HepG2 (cell line): ENCODE data around the gene ASXL1. TPM values are rescaled to one million over a fixed set of nuclear protein-coding genes. Genes with fewer than 3 reads are reported as not detected.

Experiments used
- ATAC-seq: fragments of 200-7000 bp; cut with Tn5 transposase; 3 replicates; pipeline ENCODE4 v1.9.1; 2020; ENCODE audit warnings: mild to moderate bottlenecking, moderate library complexity
- BruUV-seq: library from RNA; stranded (reverse); fragments of 400-500 nt; replicated peaks from 2 replicates; lab custom pipeline; 2021; lab: Mats Ljungman, UMichigan
- CTCF ChIA-PET: fragments of 300-600 bp; formaldehyde crosslinking; extraction: SDS; loops from one replicate; lab custom pipeline; 2021; ENCODE audit warnings: low total read pairs, inconsistent platforms, low intra/inter-chr PET ratio; lab: Yijun Ruan, JAX
- POLR2A ChIA-PET: fragments of 350-600 bp; sonication (Branson Sonifier 250); formaldehyde crosslinking; loops from one replicate; lab custom pipeline; 2020; ENCODE audit warnings: antibody characterized with exemption, inconsistent platforms; lab: Yijun Ruan, JAX
- DNase-seq: peaks from one replicate; pipeline ENCODE4 v3.0.0-alpha.2; 2015; ENCODE audit warnings: low spot score
- FAIRE-seq: peaks from 3 replicates; lab custom pipeline; 2011; peaks lifted over from hg19 to GRCh38; lab: Jason Lieb, UNC
- H2AFZ ChIP-seq: one replicate; pipeline ENCODE4 v1.6.1; 2011; ENCODE audit warnings: low read length, inconsistent platforms
- H3K27ac ChIP-seq: fragments of 300-600 bp; 3 replicates; pipeline ENCODE4 v1.8.0; 2011; ENCODE audit warnings: mixed run types, mild to moderate bottlenecking, mixed read lengths, low read length, inconsistent platforms; ENCODE audit not compliant: insufficient read depth; ENCODE audit errors: extremely low read length
- H3K27me3 ChIP-seq, 2 experiments: fragments of 200-600 bp in 1 of 2; 2 replicates in 1 of 2; 3 replicates in 1 of 2; pipeline versions ENCODE4 v1.6.0 to v1.8.0; 2011; ENCODE audit warnings: low read length in 2 of 2, mild to moderate bottlenecking in 2 of 2, moderate library complexity in 2 of 2, inconsistent platforms in 1 of 2; ENCODE audit not compliant: insufficient read depth in 2 of 2, control insufficient read depth in 1 of 2
- H3K36me3 ChIP-seq, 2 experiments: fragments of 200-600 bp in 1 of 2; replicated peaks in 1 of 2; 2 replicates in 1 of 2; 3 replicates in 1 of 2; pipeline versions ENCODE4 v1.5.1 to v1.8.0; 2011; ENCODE audit warnings: low read length in 2 of 2, inconsistent platforms in 1 of 2; ENCODE audit not compliant: insufficient read depth in 2 of 2, control insufficient read depth in 1 of 2
- H3K4me1 ChIP-seq: 2 replicates; pipeline ENCODE4 v1.5.1; 2012; ENCODE audit warnings: low read length, inconsistent platforms; ENCODE audit not compliant: insufficient read depth
- H3K4me2 ChIP-seq: 2 replicates; pipeline ENCODE4 v1.6.0; 2011; ENCODE audit warnings: low read depth, low read length, inconsistent platforms
- H3K4me3 ChIP-seq, 3 experiments: fragments of 200-600 bp in 1 of 3; sonication (generic), shearing (Covaris generic) in 1 of 3; replicated peaks in 1 of 3; 2 replicates each; pipeline ENCODE4 v1.5.1; 2011 to 2016; ENCODE audit warnings: low read length in 3 of 3, inconsistent platforms in 2 of 3, low read depth in 2 of 3, mild to moderate bottlenecking in 2 of 3, control low read depth in 1 of 3, mixed read lengths in 1 of 3; ENCODE audit not compliant: insufficient read depth in 1 of 3
- H3K79me2 ChIP-seq: one replicate; pipeline ENCODE4 v1.6.1; 2011; ENCODE audit warnings: low read length, inconsistent platforms; ENCODE audit not compliant: insufficient read depth
- H3K9ac ChIP-seq: 2 replicates; pipeline ENCODE4 v1.6.0; 2011; ENCODE audit warnings: mild to moderate bottlenecking, low read depth, low read length, inconsistent platforms; ENCODE audit not compliant: insufficient read depth
- H3K9me3 ChIP-seq: 2 replicates; pipeline ENCODE4 v1.5.1; 2012; ENCODE audit warnings: mild to moderate bottlenecking, low read length
- H4K20me1 ChIP-seq: 2 replicates; pipeline ENCODE4 v1.6.0; 2011; ENCODE audit warnings: inconsistent platforms, mild to moderate bottlenecking, low read length, moderate library complexity; ENCODE audit not compliant: insufficient read depth
- CREM ChIP-seq, 2 experiments: sonication (generic) in 1 of 2; formaldehyde crosslinking in 1 of 2; IDR thresholded peaks; 2 replicates each; pipeline versions ENCODE4 v1.4.0 to v1.6.1; 2016 to 2020; ENCODE audit warnings: antibody characterized with exemption in 1 of 2, mild to moderate bottlenecking in 1 of 2, missing genetic modification reagents in 1 of 2
- HNF4A ChIP-seq: sonication (generic); formaldehyde crosslinking; IDR thresholded peaks from 2 replicates; pipeline ENCODE4 v1.4.0; 2020; ENCODE audit warnings: missing genetic modification reagents
- KLF6 ChIP-seq: IDR thresholded peaks from 2 replicates; pipeline ENCODE4 v1.8.0; 2016; ENCODE audit warnings: missing biosample characterization, missing genetic modification reagents
- RBFOX2 ChIP-seq: fragments of 200-400 bp; formaldehyde crosslinking; IDR thresholded peaks from 2 replicates; pipeline ENCODE4 v1.6.1; 2017; ENCODE audit warnings: low read depth, mild to moderate bottlenecking, low read length
- SNAI1 ChIP-seq: sonication (generic); formaldehyde crosslinking; IDR thresholded peaks from 2 replicates; pipeline ENCODE4 v1.5.0; 2020; ENCODE audit warnings: mild to moderate bottlenecking, missing genetic modification reagents, borderline replicate concordance
- TEAD3 ChIP-seq: optimal IDR thresholded peaks from 2 replicates; pipeline ENCODE3; 2016; ENCODE audit warnings: borderline replicate concordance
- ZNF251 ChIP-seq: sonication (generic); formaldehyde crosslinking; IDR thresholded peaks from 2 replicates; pipeline ENCODE4 v1.9.0; 2021; ENCODE audit warnings: mild to moderate bottlenecking, missing genetic modification reagents
- ZNF644 ChIP-seq: IDR thresholded peaks from 2 replicates; pipeline ENCODE4 v1.6.1; 2016; ENCODE audit warnings: low read depth
- ZNF703 ChIP-seq: sonication (generic); formaldehyde crosslinking; IDR thresholded peaks from 2 replicates; pipeline ENCODE4 v1.5.1; 2020; ENCODE audit warnings: missing genetic modification reagents, mild to moderate bottlenecking, moderate library complexity, borderline replicate concordance
- ZNF749 ChIP-seq: sonication (generic); formaldehyde crosslinking; IDR thresholded peaks from 2 replicates; pipeline ENCODE4 v1.8.0; 2022; ENCODE audit warnings: mild to moderate bottlenecking, missing genetic modification reagents, moderate library complexity, borderline replicate concordance
- ZNF792 ChIP-seq: IDR thresholded peaks from 2 replicates; pipeline ENCODE4 v1.6.1; 2016
- WGBS: methylation state at CpG from one replicate; pipeline ENCODE4 v1.1.6; 2017; ENCODE audit warnings: low lambda C conversion rate; 5-methylcytosine and 5-hydroxymethylcytosine counted together
- in situ Hi-C: cut with HindIII; loops from 2 replicates; pipeline ENCODE4 v1.10.0; 2017; ENCODE audit warnings: low pct_unique_long_range_greater_than_20kb; ENCODE audit not compliant: extremely low pct_ligation_motif_present
- intact Hi-C: fragments of 100-400 bp; cut with micrococcal nuclease; formaldehyde crosslinking; loops from one replicate; pipeline ENCODE4 v1.10.0; 2022; ENCODE audit not compliant: unreplicated experiment
- polyA plus RNA-seq, 8 experiments: library from polyadenylated mRNA; depleted of rRNA in 3 of 8; stranded (reverse) in 7 of 8; unstranded in 1 of 8; fragments of >200 nt; fragmentation: Illumina TruSeq in 4 of 8; extraction: Trizol in 4 of 8; gene quantifications; 2 replicates each; pipeline versions ENCODE4 v1.2.1 to v1.2.3, GENCODE V29; 2011 to 2016; ENCODE audit warnings: low read depth in 4 of 8, missing spikeins in 1 of 8, mixed read lengths in 1 of 8; ENCODE audit not compliant: insufficient read depth in 1 of 8
- total RNA-seq, 5 experiments: library from RNA; depleted of rRNA; stranded (reverse); fragments of >200 nt; fragmentation: Illumina TruSeq; extraction: Trizol; gene quantifications; 2 replicates each; pipeline ENCODE4 v1.2.3, GENCODE V29; 2016; ENCODE audit warnings: low read depth in 1 of 5
- TF ChIP-seq, protein P1 (sequence below): sonication (generic); formaldehyde crosslinking; IDR thresholded peaks from 2 replicates; pipeline ENCODE4 v1.5.1; 2020; ENCODE audit warnings: mild to moderate bottlenecking, missing genetic modification reagents, borderline replicate concordance
- TF ChIP-seq, protein P2 (sequence below): sonication (generic); formaldehyde crosslinking; IDR thresholded peaks from 2 replicates; pipeline ENCODE4 v1.4.0; 2020; ENCODE audit warnings: missing genetic modification reagents
- TF ChIP-seq, protein P3 (sequence below): sonication (generic); IDR thresholded peaks from 2 replicates; pipeline ENCODE4 v1.6.1; 2016; ENCODE audit warnings: low read depth, borderline replicate concordance
- TF ChIP-seq, protein P4 (sequence below): sonication (generic); formaldehyde crosslinking; conservative IDR thresholded peaks from 2 replicates; pipeline ENCODE4 v1.8.0; 2022; ENCODE audit warnings: mild to moderate bottlenecking, moderate library complexity, missing genetic modification reagents

The ASXL1 gene
- total and polyA plus RNA-seq, 2 of the 13 experiments (the other 11 are each of a cell fraction or from before 2014, with no cell fraction given): 62.1 to 74.8 TPM

DNA sequence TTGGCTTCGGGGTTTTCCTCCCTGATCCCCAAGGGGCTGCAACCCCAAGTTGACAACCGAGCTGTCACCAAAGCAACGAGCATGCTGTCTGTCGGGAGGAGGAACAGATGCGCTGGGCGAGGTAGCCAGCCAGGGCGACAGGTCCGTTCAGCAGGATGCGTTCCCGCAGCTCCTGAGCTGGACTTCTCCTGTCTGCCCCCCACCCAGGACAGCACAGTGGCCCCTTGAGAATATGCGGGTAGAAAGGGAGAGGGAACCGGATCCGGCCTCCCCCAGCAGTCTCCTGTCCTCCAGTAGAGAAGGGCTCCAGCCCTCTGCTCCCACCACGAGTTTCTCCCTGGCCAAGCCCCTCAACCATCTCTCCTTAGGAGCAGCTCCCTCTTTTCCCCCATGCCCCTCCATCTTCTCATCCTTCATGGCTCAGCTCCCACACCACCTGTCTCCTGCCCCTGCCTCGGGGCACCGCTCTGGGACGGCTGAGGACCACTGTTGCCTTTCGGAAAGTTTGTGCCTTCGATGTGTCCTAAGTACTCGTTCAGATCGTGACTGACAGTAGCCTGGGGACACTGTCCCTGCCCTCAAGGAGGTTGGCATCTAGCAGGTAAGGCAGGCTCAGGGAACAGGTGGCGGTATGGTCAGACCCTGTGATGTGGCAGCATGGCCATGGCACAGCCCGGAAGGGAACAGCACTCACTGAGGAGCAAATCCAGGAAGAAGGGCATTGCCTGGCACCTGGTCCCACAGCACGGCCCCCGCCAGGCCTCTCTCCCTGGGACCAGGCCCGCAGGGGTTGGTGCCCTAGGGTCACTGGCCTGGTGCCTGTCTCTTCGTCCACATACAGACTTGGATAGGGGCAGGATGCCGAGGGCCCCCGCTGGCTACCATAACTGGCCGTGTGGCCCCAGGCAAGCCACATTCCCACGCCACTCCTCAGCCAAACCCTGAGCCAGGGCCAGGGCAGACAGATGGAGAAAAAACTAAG lies 96.3 kb downstream of the ASXL1 start:
- H3K4me2 ChIP-seq: no peak overlapping the region
- H3K36me3 ChIP-seq: peaks cover 69 to 79% of the 10 kb centered on the region in 2 experiments
- H4K20me1 ChIP-seq: 0 out of 2 replicates have a peak, but pooled peaks cover 3% of the 10 kb centered on the region
- WGBS: 96% methylated on average over 30 of the region's 31 CpGs
- in situ Hi-C loops (no loop called here), intact Hi-C loops (no loop called here)
- no peak for DNase-seq
- no peak for FAIRE-seq
- ChIA-PET POLR2A (no interaction called here), CTCF (no interaction called here)
- no peaks in the 10 kb centered on the region for H3K9me3 ChIP-seq
- H3K79me2 ChIP-seq: peaks cover 11% of the 10 kb centered on the region
- H3K4me3 ChIP-seq: no peak overlapping the region
- no peak overlapping the region for H2AFZ ChIP-seq
- H3K27me3 ChIP-seq: no peaks in the 10 kb centered on the region
- H3K9ac ChIP-seq: no peak overlapping the region
- TSS peak; percentile 6 for BruUV-seq
- no peak overlapping the region for H3K27ac ChIP-seq
- no peak for ATAC-seq
- H3K4me1 ChIP-seq: no peaks in the 10 kb centered on the region
- TF ChIP-seq, protein P1, sequence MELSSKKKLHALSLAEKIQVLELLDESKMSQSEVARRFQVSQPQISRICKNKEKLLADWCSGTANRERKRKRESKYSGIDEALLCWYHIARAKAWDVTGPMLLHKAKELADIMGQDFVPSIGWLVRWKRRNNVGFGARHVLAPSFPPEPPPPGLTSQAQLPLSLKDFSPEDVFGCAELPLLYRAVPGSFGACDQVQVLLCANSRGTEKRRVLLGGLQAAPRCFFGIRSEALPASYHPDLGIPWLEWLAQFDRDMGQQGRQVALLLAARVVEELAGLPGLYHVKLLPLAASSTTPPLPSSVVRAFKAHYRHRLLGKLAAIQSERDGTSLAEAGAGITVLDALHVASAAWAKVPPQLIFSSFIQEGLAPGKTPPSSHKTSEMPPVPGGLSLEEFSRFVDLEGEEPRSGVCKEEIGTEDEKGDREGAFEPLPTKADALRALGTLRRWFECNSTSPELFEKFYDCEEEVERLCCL: no peak
- no peak for TF ChIP-seq HNF4A (CRISPR knock-in tag)
- TF ChIP-seq ZNF644 (CRISPR knock-in tag): no peak
- TF ChIP-seq, protein P2, sequence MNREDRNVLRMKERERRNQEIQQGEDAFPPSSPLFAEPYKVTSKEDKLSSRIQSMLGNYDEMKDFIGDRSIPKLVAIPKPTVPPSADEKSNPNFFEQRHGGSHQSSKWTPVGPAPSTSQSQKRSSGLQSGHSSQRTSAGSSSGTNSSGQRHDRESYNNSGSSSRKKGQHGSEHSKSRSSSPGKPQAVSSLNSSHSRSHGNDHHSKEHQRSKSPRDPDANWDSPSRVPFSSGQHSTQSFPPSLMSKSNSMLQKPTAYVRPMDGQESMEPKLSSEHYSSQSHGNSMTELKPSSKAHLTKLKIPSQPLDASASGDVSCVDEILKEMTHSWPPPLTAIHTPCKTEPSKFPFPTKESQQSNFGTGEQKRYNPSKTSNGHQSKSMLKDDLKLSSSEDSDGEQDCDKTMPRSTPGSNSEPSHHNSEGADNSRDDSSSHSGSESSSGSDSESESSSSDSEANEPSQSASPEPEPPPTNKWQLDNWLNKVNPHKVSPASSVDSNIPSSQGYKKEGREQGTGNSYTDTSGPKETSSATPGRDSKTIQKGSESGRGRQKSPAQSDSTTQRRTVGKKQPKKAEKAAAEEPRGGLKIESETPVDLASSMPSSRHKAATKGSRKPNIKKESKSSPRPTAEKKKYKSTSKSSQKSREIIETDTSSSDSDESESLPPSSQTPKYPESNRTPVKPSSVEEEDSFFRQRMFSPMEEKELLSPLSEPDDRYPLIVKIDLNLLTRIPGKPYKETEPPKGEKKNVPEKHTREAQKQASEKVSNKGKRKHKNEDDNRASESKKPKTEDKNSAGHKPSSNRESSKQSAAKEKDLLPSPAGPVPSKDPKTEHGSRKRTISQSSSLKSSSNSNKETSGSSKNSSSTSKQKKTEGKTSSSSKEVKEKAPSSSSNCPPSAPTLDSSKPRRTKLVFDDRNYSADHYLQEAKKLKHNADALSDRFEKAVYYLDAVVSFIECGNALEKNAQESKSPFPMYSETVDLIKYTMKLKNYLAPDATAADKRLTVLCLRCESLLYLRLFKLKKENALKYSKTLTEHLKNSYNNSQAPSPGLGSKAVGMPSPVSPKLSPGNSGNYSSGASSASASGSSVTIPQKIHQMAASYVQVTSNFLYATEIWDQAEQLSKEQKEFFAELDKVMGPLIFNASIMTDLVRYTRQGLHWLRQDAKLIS (CRISPR knock-in tag): no peak
- TF ChIP-seq KLF6 (CRISPR knock-in tag): no peak
- no peak for TF ChIP-seq ZNF749 (CRISPR knock-in tag)
- TF ChIP-seq, protein P3, sequence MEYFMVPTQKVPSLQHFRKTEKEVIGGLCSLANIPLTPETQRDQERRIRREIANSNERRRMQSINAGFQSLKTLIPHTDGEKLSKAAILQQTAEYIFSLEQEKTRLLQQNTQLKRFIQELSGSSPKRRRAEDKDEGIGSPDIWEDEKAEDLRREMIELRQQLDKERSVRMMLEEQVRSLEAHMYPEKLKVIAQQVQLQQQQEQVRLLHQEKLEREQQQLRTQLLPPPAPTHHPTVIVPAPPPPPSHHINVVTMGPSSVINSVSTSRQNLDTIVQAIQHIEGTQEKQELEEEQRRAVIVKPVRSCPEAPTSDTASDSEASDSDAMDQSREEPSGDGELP: no peak
- TF ChIP-seq ZNF792 (CRISPR knock-in tag): no peak
- TF ChIP-seq, protein P4, sequence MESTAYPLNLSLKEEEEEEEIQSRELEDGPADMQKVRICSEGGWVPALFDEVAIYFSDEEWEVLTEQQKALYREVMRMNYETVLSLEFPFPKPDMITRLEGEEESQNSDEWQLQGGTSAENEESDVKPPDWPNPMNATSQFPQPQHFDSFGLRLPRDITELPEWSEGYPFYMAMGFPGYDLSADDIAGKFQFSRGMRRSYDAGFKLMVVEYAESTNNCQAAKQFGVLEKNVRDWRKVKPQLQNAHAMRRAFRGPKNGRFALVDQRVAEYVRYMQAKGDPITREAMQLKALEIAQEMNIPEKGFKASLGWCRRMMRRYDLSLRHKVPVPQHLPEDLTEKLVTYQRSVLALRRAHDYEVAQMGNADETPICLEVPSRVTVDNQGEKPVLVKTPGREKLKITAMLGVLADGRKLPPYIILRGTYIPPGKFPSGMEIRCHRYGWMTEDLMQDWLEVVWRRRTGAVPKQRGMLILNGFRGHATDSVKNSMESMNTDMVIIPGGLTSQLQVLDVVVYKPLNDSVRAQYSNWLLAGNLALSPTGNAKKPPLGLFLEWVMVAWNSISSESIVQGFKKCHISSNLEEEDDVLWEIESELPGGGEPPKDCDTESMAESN (CRISPR knock-in tag): no peak
- no peak for TF ChIP-seq CREM (IDR thresholded peaks at IDR 0.05)
- TF ChIP-seq CREM (CRISPR knock-in tag; IDR thresholded peaks at IDR 0.05): no peak
- peak; percentile 15 for TF ChIP-seq TEAD3
- no peak for TF ChIP-seq RBFOX2
- no peak for TF ChIP-seq ZNF251 (CRISPR knock-in tag)
- TF ChIP-seq SNAI1 (CRISPR knock-in tag): no peak
- TF ChIP-seq ZNF703 (CRISPR knock-in tag): no peak
